Uterus (tissue), 2 donors: ENCODE results near the gene MIEN1.
A peak's percentile ranks its signal among the peaks of the same experiment; 100 is the strongest.

ENCODE experiments used
- CTCF ChIP-seq, 4 experiments: fragments of 200-600 bp in 2 of 4; fragments of 450-650 bp in 2 of 4; sonication (generic) in 2 of 4; IDR thresholded peaks; one replicate each; pipeline ENCODE4 v1.5.1; 2016 to 2019; ENCODE audit warnings: antibody characterized with exemption in 4 of 4, mild to moderate bottlenecking in 2 of 4, moderate library complexity in 1 of 4
- POLR2A ChIP-seq, 2 donors: fragments of 450-650 bp; IDR thresholded peaks; one replicate each; pipeline ENCODE4 v1.6.1; 2016; ENCODE audit warnings: antibody characterized with exemption in 2 of 2, mild to moderate bottlenecking in 1 of 2, moderate library complexity in 1 of 2

- TF ChIP-seq CTCF (IDR thresholded peaks at IDR 0.05) = peak in 1 of 4 experiments; percentile 20
- peak in 1 of 2 donors; percentile 49 for TF ChIP-seq POLR2A (IDR thresholded peaks at IDR 0.05)
Measured at GRCh38 chr17:39687546-39688474, 42.5 kb downstream of the MIEN1 start, which contains the start of gene PGAP3.
